ENCODE data around the gene NLGN1. TPM values are rescaled to one million over a fixed set of nuclear protein-coding genes. Genes with fewer than 3 reads are reported as not detected.

The NLGN1 gene
- total RNA-seq, 1 experiment from 2014 or later = 5.2 TPM

DNA sequence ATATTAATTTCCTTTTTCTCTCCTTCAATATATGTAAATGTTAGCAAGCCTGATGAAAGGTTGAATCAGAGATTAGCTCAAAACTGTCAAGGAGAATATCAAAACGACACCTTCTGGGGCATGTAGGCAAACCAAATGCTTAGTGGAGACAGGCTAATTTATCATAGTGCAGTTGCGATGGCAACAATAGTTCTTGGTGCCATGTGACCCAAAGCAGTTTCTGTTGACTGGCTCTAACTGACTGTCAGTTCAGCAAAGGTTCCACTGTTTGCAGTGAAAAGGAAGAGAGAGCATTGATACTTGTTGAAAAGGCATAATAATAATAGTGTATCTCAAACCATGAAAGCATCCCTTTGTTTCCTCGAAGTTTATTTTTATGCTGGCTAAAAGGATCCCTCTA lies 513.9 kb downstream of the NLGN1 start:
- no peak for DNase-seq
- H3K9me3 ChIP-seq (ENCODE audit: control insufficient read depth, low read depth, low read length) = no peaks in the 10 kb centered on the region
- no peaks in the 10 kb centered on the region for H3K27me3 Mint-ChIP-seq (ENCODE audit: low read depth)
- no CpG with 5 or more reads among the region's 3 CpGs for WGBS (ENCODE audit: extremely low coverage, insufficient read length, low lambda C conversion rate)
- no peak overlapping the region for H3K4ac ChIP-seq (ENCODE audit: low read depth, low read length)
- H4K91ac ChIP-seq (ENCODE audit: insufficient read length, low read depth, low read length) = no peak overlapping the region
- H2BK120ac ChIP-seq (ENCODE audit: low read depth, low read length, poor library complexity, severe bottlenecking) = no peak overlapping the region
- no peaks in the 10 kb centered on the region for H3K36me3 Mint-ChIP-seq (ENCODE audit: insufficient read depth in 1 of 3, low read depth in 3 of 3)
- H3K4me3 Mint-ChIP-seq = no peak overlapping the region
- H2AK5ac ChIP-seq (ENCODE audit: insufficient read length, low read length) = no peak overlapping the region
- no peak overlapping the region for H3K18ac ChIP-seq (ENCODE audit: insufficient read length, low read depth, low read length)
- no peak overlapping the region for H2BK20ac ChIP-seq (ENCODE audit: low read depth, low read length, poor library complexity, severe bottlenecking)
- H2BK12ac ChIP-seq (ENCODE audit: insufficient read length, low read depth, low read length) = no peak overlapping the region
- no peaks in the 10 kb centered on the region; the same call in 1 of the 2 replicates for H3K79me2 ChIP-seq (ENCODE audit: insufficient read depth, low read length)
- H3K23ac ChIP-seq (ENCODE audit: insufficient read length, low read depth, low read length) = no peak overlapping the region
- no peak overlapping the region for H2BK15ac ChIP-seq (ENCODE audit: low read depth, low read length)
- H4K5ac ChIP-seq (ENCODE audit: insufficient read length, low read depth, low read length) = no peak overlapping the region
- H3K4me1 ChIP-seq (ENCODE audit: insufficient read depth, low read length) = peaks cover 5% of the 10 kb centered on the region; the same call in 1 of the 2 replicates
- no peak overlapping the region for H2BK5ac ChIP-seq (ENCODE audit: insufficient read length, low read length)
- no peak overlapping the region for H3K14ac ChIP-seq (ENCODE audit: insufficient read depth, low read length)
- no peaks in the 10 kb centered on the region for H3K23me2 ChIP-seq (ENCODE audit: insufficient read length, low read depth, low read length, poor library complexity, severe bottlenecking)
- H3K27ac Mint-ChIP-seq = no peak overlapping the region
- no peak overlapping the region for H2AFZ ChIP-seq (ENCODE audit: low read length)
- H3K27me3 ChIP-seq (ENCODE audit: insufficient read depth, low read length) = no peaks in the 10 kb centered on the region; the same call in 1 of the 2 replicates
- H3T11ph ChIP-seq (ENCODE audit: low read length) = no peak overlapping the region
- no peaks in the 10 kb centered on the region for H4K20me1 ChIP-seq (ENCODE audit: control insufficient read depth, insufficient read depth, insufficient read length)
- no peaks in the 10 kb centered on the region for H3K9me3 Mint-ChIP-seq
- no peaks in the 10 kb centered on the region for H3K79me1 ChIP-seq (ENCODE audit: insufficient read depth, low read depth, low read length, poor library complexity, severe bottlenecking)
- no peak overlapping the region for H3K9ac ChIP-seq (ENCODE audit: extremely low read depth, insufficient read length, low read length)
- H4K8ac ChIP-seq (replicated peaks; ENCODE audit: insufficient read length, low read depth, low read length) = no peak overlapping the region
- TF ChIP-seq, protein P1, sequence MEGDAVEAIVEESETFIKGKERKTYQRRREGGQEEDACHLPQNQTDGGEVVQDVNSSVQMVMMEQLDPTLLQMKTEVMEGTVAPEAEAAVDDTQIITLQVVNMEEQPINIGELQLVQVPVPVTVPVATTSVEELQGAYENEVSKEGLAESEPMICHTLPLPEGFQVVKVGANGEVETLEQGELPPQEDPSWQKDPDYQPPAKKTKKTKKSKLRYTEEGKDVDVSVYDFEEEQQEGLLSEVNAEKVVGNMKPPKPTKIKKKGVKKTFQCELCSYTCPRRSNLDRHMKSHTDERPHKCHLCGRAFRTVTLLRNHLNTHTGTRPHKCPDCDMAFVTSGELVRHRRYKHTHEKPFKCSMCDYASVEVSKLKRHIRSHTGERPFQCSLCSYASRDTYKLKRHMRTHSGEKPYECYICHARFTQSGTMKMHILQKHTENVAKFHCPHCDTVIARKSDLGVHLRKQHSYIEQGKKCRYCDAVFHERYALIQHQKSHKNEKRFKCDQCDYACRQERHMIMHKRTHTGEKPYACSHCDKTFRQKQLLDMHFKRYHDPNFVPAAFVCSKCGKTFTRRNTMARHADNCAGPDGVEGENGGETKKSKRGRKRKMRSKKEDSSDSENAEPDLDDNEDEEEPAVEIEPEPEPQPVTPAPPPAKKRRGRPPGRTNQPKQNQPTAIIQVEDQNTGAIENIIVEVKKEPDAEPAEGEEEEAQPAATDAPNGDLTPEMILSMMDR (conservative IDR thresholded peaks at IDR 0.05) = no peak
- H3K4me1 Mint-ChIP-seq = peaks cover 39 to 40% of the 10 kb centered on the region in 2 experiments
- H3K56ac ChIP-seq (ENCODE audit: insufficient read length, low read depth, low read length) = no peak overlapping the region
- no peak overlapping the region for H3K27ac ChIP-seq (ENCODE audit: insufficient read length, low read depth, low read length)
- H3K4me2 ChIP-seq (ENCODE audit: insufficient read depth, insufficient read length, low read length) = no peak overlapping the region

All from H9 (cell line).